NOMO-1 treated with dmso at 0.1 percent for 144 hours (cell line): ENCODE data around the gene RASA4.
"Not testable (repeated sequence)": the region's sequence is repeated elsewhere in the genome, so short reads cannot be mapped to it uniquely, and the experiment has no call there.

Experiments
- DNase-seq: peaks from one replicate; lab custom pipeline; 2025; ENCODE audit not compliant: unreplicated experiment; lab: John Stamatoyannopoulos, UW

Gene RASA4

DNA sequence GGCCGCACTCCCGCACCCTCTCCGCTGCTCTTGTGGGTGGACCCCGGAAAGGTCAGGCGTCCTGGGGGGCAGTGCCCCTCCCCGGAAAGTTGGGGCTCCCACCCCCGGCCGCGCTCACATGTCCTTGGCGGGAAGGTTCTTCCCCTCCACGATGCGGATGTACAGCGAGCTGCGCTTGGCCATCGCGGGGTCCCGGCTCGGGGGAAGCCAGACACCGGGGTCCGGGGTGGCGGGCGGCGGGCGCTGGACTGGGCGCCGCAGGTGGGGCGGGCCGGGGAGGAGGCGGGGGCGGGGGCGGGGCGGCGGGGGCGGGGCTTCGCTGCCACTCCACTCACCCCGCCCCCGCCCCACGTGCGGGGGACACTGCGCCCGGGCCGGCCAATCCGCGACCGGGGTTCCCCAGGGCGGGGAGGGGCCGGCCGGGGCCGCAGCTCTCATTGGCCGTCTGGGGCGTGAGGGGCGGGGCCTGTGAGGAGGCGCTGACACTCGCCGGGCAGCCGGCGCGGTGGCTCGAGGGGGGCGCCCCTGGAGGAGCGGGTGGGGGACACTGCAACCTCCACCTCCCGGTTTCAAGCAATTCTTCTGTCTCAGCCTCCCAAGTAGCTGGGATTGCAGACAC lies at the start of gene RASA4:
RASA4 (minus strand) TSS at position 250 of the 619 bp plus-strand sequence; CDS start at position 183, 67 bp downstream.
- DNase-seq: not testable (repeated sequence)

DNA sequence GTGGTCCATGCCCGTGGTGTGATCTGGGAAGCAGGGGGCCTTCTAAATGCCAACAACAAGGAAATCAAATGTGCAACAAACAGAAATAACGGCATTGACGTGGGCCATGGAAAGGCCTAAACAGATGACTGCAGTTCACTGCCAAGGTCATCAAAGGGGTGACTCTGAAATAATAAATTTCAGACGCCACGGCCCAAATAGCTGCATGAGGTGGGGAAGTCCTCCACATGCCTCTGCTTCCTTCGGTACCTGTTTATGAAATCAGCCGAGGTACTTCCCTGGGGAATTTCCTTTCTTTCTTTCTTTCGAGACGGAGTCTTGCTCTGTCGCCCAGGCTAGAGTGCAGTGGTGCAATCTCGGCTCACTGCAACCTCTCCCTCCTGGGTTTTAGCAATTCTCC lies 48.2 kb upstream of the RASA4 start:
- not testable (repeated sequence) for DNase-seq

DNA sequence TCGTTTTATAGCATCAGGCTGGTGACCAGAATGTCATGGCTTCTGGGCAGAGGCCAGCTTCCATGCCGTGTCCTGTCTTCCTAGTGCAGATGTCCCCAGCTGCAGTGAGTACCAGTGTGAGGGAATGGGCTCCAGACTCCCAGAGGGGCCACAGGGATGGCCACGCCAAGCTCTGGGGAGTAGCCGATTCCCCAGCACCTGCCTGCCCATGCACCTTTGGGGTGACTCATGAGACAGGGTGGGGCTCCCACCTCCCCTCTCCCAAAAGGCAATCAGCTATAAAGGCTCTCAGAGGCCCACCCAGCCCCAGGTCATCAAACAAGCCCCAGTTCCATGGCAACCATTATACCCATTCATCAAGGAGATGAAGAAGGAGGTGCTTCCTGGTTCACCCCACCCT lies 33.4 kb upstream of the RASA4 start, which contains the start of gene SPDYE2B:
SPDYE2B (plus strand) TSS at position 396 of the 400 bp plus-strand sequence. CDS start 2,030 bp downstream, outside the sequence.
- DNase-seq: not testable (repeated sequence)

DNA sequence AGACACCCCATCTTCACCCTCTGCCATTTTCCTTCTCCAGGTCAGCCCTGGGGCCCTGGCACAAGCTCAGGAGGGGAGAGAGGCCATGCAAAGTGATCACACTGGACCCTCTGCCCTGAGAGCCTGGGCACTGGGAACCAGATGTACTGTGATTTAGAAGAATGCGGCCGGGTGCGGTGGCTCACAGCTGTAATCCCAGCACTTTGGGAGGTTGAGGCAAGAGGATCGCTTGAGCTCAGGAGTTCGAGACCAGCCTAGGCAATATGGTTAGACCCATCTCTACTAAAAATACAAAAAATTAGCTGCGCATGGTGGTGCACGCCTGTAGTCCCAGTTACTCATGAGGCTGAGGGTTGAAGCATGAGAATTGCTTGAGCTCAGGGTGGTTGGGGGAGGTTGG lies 31.3 kb upstream of the RASA4 start:
- not testable (repeated sequence) for DNase-seq

DNA sequence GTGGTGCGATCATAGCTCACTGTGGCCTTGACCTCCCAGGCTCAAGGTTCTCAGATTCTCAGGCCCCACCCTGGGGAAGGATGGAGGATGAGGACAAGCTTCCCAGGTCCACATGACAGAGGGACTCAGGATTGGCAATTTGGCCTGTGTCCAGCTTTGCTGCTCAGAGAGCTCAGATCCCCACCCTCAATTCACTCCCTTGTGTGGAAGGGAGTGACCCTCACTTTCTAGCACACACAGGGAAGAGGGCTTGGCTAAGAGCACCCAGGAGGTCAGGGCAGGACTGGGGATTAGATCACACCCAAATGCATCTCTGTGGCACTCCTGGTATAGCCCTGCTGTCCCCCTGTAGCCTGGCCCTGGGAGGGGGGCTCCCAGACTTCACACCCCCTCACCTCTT lies 26.8 kb upstream of the RASA4 start:
- DNase-seq: not testable (repeated sequence)

DNA sequence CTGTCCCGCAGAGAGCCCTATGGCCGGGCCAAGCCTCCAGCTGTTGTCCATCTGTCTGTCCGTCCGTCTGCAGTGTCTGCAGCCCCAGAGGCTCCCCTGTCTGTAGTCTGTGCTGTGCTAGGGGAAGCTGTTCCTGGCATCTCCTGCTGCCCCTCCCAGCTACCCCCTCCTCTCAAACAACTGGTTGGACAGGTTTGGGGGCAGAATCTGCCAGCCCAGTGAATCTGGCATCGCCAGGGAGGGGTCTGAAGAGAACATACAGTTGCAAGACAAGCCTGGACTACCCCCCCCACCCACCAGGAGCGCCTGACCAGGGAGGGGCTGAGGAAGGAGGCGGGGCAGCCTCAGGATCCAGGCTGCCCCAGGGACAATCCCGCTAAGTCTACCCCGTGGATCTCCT lies 26.1 kb upstream of the RASA4 start, which contains the start of gene UPK3BL1:
UPK3BL1 (minus strand) TSS at position 101 of the 400 bp plus-strand sequence; CDS start at position 51, 50 bp downstream.
- not testable (repeated sequence) for DNase-seq

DNA sequence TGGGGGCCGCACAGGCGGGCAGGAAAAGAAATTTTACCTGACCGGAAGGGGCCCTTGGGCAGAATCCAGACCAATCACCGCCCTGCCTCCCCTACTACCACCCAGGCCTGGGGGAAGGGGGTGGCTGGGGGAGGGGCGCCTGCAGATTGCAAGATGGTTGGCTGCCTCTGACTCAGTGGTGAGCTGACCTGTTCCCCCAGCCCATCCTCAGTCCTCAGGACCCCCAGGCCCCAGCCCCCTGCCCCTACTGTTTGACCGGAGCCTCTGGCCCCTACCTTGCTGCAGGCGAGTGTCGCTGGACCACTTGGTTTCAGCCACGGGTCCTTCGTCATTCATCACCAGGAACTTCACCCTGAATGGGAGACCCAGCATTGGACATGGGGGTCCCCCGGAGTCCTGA lies 22.3 kb upstream of the RASA4 start:
- not testable (repeated sequence) for DNase-seq

DNA sequence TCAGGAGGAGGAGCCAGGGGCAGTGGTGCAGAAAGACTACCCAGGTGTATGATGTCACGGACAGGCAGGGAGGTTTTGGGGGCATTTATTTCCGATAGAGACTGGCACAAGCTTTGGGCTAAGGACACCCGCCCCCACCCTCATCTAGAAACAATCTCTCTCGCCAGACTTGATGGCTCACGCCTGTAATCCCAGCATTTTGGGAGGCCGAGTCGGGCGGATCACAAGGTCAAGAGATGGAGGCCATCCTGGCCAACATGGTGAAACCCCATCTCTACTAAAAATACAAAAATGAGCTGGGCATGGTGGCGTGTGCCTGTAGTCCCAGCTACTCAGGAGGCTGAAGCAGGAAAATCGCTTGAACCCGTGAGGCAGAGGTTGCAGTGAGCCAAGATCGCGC lies 20.4 kb upstream of the RASA4 start:
- DNase-seq: not testable (repeated sequence)

DNA sequence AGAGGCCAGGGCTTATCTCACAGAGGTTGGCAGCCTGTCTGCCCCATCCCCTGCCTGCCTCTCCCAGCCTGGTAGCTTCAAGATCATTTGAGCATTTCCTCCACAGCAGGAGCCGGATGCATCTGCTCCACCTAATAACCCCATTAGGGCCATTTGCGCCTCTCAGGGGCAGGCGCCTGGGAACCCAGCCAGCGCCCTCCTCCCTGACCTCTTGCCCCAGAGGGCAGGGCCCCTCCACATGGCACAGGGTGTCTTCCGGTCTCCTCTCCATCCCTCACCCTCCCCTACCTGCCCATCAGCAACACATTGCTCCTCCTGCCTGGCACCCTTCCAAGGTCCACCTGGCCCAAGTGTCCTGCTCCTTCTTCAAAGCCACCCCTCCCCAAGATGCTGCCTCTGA lies 18.8 kb upstream of the RASA4 start:
- not testable (repeated sequence) for DNase-seq

DNA sequence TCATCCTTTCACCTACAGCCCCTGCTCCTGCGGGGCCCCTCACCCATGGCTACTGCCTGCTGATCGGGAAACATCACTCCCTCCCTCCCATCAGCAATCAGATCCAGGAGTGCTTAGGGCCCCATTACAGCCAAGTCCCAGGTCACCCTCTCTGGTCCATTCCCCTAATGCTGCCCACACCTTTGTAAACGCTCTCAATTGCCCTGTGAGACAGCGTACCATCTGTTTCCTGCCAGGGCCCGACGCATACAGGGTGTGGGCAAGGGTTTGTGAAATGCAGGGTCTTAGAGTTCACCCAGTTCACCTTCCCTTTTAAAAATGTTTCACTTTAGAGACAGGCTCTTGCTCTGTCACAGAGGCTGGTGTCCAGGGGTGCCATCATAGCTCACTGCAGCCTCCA lies 17.7 kb upstream of the RASA4 start:
- not testable (repeated sequence) for DNase-seq

DNA sequence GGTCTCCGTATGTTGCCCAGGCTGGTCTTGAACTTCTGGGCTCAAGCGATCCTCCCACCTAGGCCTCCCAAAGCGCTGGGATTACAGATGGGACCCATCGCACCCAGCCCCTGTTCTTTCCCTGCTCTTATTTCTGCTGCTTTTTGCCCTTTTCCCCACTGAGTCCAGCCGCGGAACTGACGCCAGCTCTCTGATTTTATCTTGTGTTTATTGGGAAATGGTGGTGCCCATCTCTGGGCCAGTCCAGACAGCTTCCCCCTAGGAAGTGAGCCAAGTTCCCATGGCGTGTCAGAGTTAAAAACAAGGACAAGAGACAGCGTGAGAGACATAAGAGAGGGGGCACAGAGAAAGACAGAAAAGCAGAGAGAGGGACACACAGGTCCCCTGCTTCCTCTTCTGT lies 14.1 kb upstream of the RASA4 start:
- DNase-seq: not testable (repeated sequence)

DNA sequence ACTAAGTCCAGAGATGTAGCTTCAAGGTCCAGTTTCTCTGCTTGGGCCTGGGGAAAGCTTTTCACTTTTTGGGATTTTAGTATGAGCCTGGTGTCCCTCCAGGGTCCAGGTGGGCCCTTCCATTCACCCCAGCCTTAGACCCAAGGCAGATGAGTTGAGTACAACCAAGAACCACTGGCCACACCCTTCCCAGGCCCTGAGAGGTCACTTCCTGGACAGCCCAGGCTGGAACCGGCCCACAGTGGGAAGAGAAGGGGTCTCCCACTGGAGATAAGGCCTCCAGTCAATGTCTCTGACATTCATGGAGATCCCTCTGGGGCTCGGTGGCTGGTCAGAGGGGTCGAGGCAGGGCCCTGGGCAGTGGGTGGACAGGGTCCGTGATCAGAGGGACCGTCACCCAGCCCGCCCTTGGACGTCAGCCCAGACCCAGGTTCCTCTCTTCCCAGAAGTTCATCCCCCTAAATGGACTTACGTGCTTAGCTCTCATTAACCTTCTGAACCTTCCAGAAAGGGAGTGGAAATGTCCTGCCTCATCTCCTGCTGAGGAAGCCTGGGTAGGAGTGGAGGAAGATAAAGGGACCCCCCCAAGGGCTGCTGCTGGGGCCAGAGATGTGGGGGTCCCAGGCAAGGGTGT lies 10.8 kb upstream of the RASA4 start:
- not testable (repeated sequence) for DNase-seq

DNA sequence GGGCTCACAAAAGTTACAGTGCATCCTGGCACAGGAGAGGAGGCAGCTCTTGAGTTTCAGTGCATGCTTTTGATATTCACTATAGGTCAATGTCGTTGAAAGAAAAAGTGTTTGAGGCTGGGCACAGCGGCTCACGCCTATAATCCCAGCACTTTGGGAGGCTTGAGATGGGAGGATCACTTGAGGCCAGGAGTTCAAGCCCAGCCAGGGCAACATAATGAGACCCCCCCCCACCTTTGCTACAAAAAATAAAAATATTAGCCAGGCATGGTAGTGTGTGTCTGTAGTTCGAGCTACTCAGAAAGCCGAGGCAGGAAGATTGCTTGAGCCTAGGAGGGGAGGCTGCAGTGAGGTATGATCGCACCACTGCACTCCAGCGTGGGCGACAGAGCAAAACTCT lies 1.6 kb upstream of the RASA4 start:
- DNase-seq: not testable (repeated sequence)

DNA sequence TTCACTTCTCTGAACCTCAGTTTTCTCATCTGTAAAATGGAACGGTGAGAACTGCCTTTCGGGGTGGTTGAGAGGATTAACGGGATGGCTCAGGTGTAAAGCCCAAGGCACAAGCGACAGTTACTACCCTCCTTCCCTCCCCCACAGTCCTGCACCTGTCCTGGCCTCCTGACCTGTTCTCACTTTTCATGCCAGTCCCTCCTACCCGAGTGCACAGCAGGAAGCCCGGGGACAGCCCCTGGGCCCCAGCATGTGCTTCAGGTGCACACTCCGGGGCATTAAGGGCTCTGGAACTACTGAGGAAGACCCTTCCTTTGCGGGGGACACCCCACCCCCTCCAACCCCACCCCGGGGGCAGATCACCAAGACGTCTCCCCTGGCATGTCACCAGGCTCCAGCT lies 626 bp downstream of the RASA4 start:
- not testable (repeated sequence) for DNase-seq

DNA sequence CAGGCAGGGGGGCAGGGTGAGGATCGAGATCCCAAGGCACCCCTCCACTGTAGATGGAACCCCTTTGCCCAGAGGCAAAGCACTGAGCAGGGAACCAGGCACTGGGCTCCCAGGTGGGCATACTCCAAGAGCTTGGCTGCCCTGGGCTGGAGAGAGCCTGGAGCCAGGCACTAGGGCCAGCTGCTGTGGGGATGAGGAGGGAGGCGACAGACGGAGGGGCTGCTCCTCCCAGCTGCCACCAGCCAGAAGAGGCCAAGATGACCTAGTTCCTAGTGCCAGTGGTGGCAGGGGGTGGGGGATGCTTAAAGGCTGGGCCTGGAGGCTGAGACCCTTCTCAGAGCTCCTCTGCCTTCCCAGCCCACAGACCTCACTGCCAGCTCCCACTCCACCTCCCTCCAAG lies 1.7 kb downstream of the RASA4 start:
- not testable (repeated sequence) for DNase-seq

DNA sequence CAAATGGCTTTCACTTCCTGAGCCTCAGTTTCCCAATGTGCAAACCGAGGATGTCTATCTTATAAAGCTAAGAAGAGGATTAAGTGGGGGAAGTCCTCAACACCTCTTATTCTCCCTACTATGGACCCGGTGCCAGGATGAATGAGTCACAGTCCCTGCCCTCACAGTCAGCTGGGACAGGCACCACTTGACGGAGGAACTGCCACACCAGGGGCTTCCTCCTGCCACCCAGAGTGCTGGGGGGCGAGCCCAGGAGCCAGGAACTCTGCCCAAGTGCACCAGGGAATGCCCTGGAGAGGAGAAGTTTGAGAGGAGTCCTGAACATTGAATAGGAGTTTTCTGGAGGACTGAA lies 2.2 kb downstream of the RASA4 start:
- DNase-seq: not testable (repeated sequence)

DNA sequence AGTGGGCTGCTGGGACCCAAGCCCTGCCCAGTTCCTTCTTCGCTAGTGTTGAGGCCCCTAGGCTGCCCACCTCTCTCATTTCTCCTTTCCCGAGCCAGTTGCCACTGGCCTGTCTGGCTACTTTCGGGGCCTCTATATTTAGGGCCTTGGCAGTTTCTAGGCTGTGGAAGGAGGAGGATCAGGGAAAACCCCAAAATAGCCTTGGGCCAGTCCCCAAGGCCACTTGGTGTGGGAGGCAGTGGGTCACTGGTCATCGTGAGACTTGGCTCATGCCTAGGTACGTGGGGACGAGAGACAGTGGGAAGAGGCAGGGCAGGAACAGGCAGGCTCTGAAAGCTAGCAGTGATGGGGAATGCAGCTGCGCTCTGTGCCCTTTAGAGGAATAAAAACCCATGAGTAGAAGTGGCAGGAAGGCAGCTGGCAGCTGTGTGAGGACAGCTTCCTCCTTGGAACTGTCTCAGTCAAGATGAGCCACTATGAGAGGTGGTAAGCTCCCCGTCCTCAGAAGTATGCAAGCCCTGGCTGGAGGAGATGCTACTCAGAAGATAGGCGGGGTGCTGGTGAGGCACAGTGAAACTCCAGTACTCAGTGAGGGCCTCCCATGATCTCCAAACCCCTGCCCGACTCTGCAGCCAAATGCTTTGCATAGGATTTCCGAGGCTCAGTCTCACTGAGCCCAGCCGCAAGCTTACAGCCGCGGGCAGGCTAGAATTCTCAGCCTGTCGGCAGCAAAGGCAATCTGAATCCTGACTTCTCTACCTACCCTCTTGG lies 2.8 kb downstream of the RASA4 start:
- DNase-seq: not testable (repeated sequence)

DNA sequence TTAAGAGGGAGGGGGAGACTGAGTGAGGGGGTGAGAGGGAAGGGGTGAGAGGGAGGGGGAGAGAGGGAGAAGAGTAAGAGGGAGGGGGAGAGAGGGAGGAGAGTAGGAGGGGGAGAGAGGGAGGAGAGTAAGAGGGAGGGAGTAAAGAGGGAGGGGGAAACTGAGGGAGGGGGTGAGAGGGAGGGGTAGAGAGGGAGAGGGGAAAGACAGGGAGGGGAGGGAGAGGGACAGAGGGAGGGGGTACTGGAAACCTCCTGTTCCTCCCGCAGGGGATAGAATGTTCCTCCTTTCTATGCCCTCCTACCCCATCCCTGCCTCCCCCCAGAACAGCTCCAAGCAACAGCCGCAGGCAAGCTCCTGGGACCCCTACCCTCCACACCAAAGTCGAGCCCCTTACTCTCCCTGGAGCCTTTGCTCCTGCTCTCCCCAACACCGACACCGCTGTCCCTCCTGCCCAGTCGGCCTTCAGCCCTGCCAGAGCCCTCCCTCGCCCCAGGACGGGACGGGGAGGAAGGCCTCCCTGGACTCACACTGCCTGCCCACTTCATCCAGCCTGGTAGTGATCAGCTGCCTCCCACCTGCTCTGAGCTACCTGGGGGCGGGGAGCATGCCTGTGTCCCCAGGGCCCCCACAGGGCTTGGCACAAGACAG lies 4.8 kb downstream of the RASA4 start:
- not testable (repeated sequence) for DNase-seq

DNA sequence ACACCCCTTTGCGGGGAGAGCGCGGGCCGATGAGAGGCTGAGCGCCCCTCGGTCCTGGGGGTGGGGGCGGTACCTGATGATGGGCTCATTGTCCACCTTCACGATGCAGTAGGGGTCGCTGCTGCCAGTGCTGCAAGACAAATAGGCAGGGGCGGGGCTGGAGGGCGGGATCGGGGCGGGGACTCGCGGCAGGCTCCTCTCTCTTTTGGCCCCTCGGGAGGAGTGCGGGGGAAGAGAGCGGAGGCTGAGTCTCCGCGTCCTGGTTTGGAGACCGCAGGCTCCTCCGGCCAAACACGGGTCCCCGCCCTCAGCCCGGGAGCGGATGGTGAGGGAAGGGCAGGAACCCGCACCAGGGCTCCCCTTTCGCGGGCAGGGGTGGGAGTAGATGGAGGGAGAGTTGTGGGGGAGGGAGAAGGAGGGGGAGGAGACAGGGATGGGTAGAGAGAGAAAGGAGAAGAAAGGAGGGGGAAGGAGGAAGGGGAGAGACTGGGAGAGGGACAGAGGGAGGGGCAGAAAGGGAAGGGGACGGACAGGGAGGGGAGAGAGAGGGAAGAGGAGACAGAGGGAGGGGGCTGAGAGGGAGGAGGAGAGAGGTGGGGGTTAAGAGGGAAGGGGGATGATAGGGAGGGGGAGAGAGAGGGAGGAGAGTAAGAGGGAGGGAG lies 5.4 kb downstream of the RASA4 start:
- DNase-seq: not testable (repeated sequence)

DNA sequence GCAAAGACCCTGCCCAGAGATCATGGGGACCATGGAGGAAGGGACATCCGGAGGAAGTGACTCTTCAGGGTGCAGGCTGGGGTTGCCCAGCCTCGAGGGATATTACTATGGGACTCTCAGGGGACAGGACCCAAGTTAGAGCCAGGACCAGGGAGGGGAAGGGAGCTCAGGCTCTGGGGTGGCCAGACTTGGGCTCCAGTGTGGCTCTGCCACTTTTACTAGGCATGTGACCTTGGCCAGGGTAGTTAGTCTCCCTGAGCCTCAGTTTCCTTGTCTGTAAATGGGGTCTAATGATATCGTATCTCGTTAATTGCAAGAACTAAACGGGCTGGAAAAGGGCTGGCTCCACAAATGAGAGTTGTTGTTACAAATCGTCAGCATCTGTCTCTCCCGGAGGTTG lies 6.1 kb downstream of the RASA4 start:
- not testable (repeated sequence) for DNase-seq

DNA sequence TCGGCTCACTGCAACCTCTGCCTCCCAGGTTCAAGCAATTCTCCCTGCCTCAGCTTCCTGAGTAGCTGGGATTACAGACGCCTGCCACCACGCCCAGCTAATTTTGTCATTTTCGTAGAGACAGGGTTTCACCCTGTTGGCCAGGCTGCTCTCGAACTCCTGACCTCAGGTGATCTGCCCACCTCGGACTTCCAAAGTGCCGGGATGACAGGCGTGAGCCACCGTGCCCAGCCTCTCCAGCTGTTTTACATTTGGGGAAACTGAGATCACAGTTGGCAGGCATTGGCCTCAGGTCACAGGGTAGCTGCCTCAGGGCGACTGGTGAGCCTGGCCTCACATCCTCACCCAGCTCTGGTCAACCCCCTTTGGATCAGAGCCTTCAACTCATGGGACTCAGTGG lies 6.8 kb downstream of the RASA4 start:
- not testable (repeated sequence) for DNase-seq
